ENCODE results near the gene NOP58.

DNA sequence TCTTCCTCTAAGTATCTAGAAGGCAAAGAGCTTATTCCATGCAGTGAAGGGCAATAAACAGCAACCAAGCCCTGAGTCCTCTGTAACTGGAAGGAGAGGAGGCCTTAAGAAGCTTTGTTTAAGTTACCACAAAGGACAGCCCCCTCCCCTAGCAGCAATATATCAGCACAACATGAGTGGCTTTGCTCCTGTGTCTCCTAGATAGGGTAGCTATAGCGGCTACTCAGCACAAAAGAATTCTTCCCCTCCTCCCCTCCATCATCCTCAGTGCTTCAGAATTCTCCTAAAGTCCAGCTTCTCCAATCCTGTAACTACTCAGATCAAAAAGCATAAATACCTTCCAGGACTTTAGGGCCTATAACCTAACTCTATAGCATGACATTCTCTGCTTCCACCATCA lies 43.7 kb upstream of the NOP58 start:
- TF ChIP-seq, protein P1, sequence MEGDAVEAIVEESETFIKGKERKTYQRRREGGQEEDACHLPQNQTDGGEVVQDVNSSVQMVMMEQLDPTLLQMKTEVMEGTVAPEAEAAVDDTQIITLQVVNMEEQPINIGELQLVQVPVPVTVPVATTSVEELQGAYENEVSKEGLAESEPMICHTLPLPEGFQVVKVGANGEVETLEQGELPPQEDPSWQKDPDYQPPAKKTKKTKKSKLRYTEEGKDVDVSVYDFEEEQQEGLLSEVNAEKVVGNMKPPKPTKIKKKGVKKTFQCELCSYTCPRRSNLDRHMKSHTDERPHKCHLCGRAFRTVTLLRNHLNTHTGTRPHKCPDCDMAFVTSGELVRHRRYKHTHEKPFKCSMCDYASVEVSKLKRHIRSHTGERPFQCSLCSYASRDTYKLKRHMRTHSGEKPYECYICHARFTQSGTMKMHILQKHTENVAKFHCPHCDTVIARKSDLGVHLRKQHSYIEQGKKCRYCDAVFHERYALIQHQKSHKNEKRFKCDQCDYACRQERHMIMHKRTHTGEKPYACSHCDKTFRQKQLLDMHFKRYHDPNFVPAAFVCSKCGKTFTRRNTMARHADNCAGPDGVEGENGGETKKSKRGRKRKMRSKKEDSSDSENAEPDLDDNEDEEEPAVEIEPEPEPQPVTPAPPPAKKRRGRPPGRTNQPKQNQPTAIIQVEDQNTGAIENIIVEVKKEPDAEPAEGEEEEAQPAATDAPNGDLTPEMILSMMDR (IDR thresholded peaks at IDR 0.05; ENCODE audit: borderline replicate concordance, extremely low read depth, low read length, poor library complexity, severe bottlenecking): no peak
- no peak for TF ChIP-seq EZH2 (IDR thresholded peaks at IDR 0.05; ENCODE audit: borderline replicate concordance, low read depth, low read length, severe bottlenecking)
